ENCODE measurements around the gene GRIN3A.

Gene GRIN3A

GRCh38 chr9:101705135-101705661 lies 33.2 kb downstream of the GRIN3A start:
- DNase-seq (ENCODE audit: low spot score): no peak

- DNase-seq (ENCODE audit: low spot score): no peak
Measured at GRCh38 chr9:101702257-101702656, 36.2 kb downstream of the GRIN3A start.

- no peak for DNase-seq (ENCODE audit: low spot score)
Measured at GRCh38 chr9:101693546-101694336, 44.7 kb downstream of the GRIN3A start.

- no peak for DNase-seq (ENCODE audit: low spot score)
Measured at GRCh38 chr9:101691657-101692056, 46.8 kb downstream of the GRIN3A start.

GRCh38 chr9:101689039-101689438 lies 49.4 kb downstream of the GRIN3A start:
- no peak for DNase-seq (ENCODE audit: low spot score)

GRCh38 chr9:101684665-101685064 lies 53.8 kb downstream of the GRIN3A start:
- no peak for DNase-seq (ENCODE audit: low spot score)

- DNase-seq (ENCODE audit: low spot score): no peak
Measured at GRCh38 chr9:101683236-101683635, 55.2 kb downstream of the GRIN3A start.

- DNase-seq (ENCODE audit: low spot score): no peak
Measured at GRCh38 chr9:101677861-101678260, 60.6 kb downstream of the GRIN3A start.

GRCh38 chr9:101675341-101675740 lies 63.1 kb downstream of the GRIN3A start:
- no peak for DNase-seq (ENCODE audit: low spot score)

GRCh38 chr9:101674165-101674564 lies 64.3 kb downstream of the GRIN3A start:
- no peak for DNase-seq (ENCODE audit: low spot score)

GRCh38 chr9:101673642-101674041 lies 64.8 kb downstream of the GRIN3A start:
- DNase-seq (ENCODE audit: low spot score): no peak

- no peak for DNase-seq (ENCODE audit: low spot score)
Measured at GRCh38 chr9:101671567-101671966, 66.9 kb downstream of the GRIN3A start.

GRCh38 chr9:101668421-101668820 lies 70.0 kb downstream of the GRIN3A start:
- no peak for DNase-seq (ENCODE audit: low spot score)

GRCh38 chr9:101664453-101664852 lies 74.0 kb downstream of the GRIN3A start:
- DNase-seq (ENCODE audit: low spot score): no peak

- no peak for DNase-seq (ENCODE audit: low spot score)
Measured at GRCh38 chr9:101652601-101653175, 85.8 kb downstream of the GRIN3A start.

GRCh38 chr9:101650142-101650541 lies 88.3 kb downstream of the GRIN3A start:
- no peak for DNase-seq (ENCODE audit: low spot score)

- no peak for DNase-seq (ENCODE audit: low spot score)
Measured at GRCh38 chr9:101648493-101648892, 90.0 kb downstream of the GRIN3A start.

- no peak for DNase-seq (ENCODE audit: low spot score)
Measured at GRCh38 chr9:101639785-101640665, 98.4 kb downstream of the GRIN3A start.

- DNase-seq (ENCODE audit: low spot score): no peak
Measured at GRCh38 chr9:101639311-101639710, 99.1 kb downstream of the GRIN3A start.

- DNase-seq (ENCODE audit: low spot score): no peak
Measured at GRCh38 chr9:101636247-101636646, 102.2 kb downstream of the GRIN3A start.

- no peak for DNase-seq (ENCODE audit: low spot score)
Measured at GRCh38 chr9:101635473-101635872, 103.0 kb downstream of the GRIN3A start.

- no peak for DNase-seq (ENCODE audit: low spot score)
Measured at GRCh38 chr9:101634741-101635409, 103.6 kb downstream of the GRIN3A start.
